ENCODE results near the gene FCHSD2.

FCHSD2 gene

DNA sequence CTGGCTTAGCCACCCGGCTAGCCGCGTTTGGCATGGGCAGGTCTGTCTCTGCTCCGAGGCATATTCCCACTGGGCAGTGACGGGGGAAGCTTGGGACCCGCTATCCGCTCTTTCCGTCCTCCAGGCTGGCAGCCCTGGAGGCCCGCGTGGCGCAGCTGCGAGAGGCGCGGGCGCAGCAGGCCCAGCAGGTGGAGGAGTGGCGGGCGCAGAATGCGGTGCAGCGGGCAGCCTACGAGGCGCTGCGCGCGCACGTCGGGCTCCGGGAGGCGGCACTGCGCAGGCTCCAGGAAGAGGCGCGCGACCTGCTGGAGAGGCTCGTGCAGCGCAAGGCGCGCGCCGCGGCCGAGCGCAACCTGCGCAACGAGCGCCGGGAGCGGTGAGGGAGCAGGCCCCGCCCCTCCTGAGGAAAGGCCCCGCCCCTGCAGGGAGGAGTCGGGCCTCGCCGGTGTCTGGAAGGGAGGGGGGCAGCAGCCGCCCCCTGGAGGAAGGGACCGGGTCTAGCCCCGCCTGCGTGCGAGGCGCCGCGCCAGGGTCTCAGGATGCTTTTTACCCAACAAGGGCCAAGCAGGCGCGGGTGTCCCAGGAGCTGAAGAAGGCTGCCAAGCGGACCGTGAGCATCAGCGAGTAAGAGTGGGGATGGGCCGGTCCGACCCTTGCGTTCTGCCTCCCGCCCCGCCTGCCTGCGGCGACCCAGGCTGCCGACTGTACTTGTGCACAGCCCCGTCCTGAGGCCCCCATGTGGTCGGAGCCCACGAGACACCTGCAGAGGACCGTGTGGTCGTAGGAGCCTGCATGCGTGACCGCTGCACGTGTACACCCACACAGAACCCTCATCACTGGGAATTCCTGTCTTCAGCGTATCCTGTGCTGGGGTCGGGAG lies 320.0 kb downstream of the FCHSD2 start:
- H3K4me3 ChIP-seq (ENCODE audit: extremely low read depth, insufficient read depth, low read length, poor library complexity, severe bottlenecking) = peak overlapping the region; percentile 40
- 1 to 3% methylated on average over 55 to 64 of the region's 82 CpGs for WGBS, 2 experiments (ENCODE audit: insufficient coverage in 2 of 2)
- no peak overlapping the region for H3K27ac ChIP-seq (ENCODE audit: low read depth, low read length, severe bottlenecking)
- H3K36me3 ChIP-seq (ENCODE audit: control insufficient read depth, insufficient read depth, low read length) = peaks cover 3% of the 10 kb centered on the region
- no peaks in the 10 kb centered on the region for H3K9me3 ChIP-seq (ENCODE audit: control insufficient read depth, low read length)
- H3K4me1 ChIP-seq (ENCODE audit: control insufficient read depth, insufficient read depth, low read length, poor library complexity, severe bottlenecking) = peaks cover 12% of the 10 kb centered on the region

DNA sequence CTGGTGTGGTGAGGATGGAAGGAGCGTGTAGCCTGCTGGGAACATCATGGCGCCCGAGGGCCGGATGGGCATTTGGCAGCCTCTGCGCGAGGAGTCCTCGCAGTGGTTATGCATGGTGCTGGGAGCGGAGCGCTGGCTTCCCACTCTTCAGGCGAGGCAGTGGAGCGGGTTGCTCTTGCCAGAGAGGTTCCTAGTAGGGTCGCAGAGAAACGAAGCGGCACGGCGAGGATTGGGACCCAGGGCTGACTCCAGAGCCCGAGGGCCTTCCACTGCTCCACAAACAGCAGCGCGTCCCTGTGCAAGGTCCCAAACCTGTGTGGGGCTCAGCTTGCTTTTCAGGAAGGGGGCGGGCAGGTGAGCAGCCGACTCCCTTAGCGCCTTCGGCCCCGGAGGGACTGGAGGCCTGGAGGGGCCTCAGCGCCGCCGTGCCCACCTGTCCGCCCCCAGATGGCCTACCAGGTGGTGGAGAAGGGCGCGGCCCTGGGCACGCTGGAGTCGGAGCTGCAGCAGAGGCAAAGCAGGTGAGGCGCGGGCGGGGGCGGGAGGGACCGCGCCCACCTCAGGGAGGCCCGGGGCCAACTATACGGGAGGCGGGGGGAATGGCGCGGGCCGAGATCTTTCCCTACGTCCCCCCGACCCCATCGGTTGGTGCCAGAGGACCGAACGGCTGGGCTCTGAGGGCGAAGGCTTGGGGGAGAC lies 320.7 kb downstream of the FCHSD2 start:
- Histone ChIP-seq H3K4me3 (ENCODE audit: extremely low read depth, insufficient read depth, low read length, poor library complexity, severe bottlenecking) (peak overlapping the region; percentile 40), H3K4me1 (ENCODE audit: control insufficient read depth, insufficient read depth, low read length, poor library complexity, severe bottlenecking) (peaks cover 14% of the 10 kb centered on the region), H3K27ac (ENCODE audit: low read depth, low read length, severe bottlenecking) (no peak overlapping the region), H3K9me3 (ENCODE audit: control insufficient read depth, low read length) (no peaks in the 10 kb centered on the region), H3K36me3 (ENCODE audit: control insufficient read depth, insufficient read depth, low read length) (peaks cover 3% of the 10 kb centered on the region)
- 63 to 69% methylated on average over 32 to 36 of the region's 50 CpGs for WGBS, 2 experiments (ENCODE audit: insufficient coverage in 2 of 2)

DNA sequence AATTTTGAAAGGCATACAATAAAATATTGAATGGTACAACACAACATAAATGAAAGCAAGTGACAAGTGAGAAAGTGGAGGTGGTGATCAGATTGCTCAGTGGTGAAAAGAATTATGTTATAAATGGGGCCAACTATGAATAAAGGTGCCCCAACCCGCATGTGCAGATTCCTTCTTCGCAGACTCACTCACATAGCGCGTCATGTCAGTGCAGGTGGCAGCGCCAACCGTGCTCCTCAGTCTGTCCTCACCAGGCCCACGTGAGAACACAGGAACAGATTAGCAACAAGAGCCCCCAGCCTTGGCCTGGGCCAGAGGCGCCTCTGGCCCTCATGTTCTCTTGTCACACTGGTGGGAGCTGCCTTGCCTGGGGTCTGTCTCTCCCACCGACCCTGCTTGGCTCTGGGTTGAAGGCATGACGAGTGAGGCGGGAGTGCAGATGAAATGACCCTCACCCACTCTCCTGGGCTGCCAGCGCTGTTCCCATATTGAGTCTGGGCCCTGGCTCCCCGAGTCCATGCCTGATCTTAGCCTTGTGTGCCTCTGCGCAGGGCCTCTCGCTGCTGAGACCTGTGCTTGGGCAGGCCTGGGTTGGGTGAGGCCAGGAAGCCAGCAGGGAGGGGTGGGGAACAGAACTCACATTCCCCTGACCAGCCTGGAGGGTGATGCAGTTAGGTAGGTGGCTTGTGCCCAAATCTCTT lies 321.5 kb downstream of the FCHSD2 start:
- no peak overlapping the region for H3K27ac ChIP-seq (ENCODE audit: low read depth, low read length, severe bottlenecking)
- H3K4me1 ChIP-seq (ENCODE audit: control insufficient read depth, insufficient read depth, low read length, poor library complexity, severe bottlenecking) = peaks cover 20% of the 10 kb centered on the region
- no peaks in the 10 kb centered on the region for H3K9me3 ChIP-seq (ENCODE audit: control insufficient read depth, low read length)
- 94 to 97% methylated on average over 12 to 14 of the region's 15 CpGs for WGBS, 2 experiments (ENCODE audit: insufficient coverage in 2 of 2)
- peaks cover 3% of the 10 kb centered on the region for H3K36me3 ChIP-seq (ENCODE audit: control insufficient read depth, insufficient read depth, low read length)
- no peak overlapping the region for H3K4me3 ChIP-seq (ENCODE audit: extremely low read depth, insufficient read depth, low read length, poor library complexity, severe bottlenecking)

DNA sequence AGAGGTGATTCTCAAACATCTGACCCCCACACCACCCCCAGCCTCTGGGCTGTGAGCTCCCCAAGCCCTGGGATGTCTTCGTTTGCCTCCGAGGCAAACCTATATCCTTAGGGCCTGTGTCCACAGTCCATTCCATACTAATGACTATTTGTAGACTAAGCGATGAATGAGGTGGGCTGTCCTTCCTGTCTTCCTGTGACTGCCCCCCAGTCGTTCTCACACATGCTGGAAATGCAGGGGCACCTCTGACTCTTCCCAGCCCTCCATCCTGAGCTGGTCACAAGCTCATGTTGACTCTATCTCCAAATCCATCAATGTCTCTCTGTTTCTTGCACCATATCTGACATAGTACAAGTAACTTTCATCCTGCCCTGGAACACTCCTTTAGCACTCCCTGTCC lies 323.1 kb downstream of the FCHSD2 start:
- Histone ChIP-seq H3K4me1 (ENCODE audit: control insufficient read depth, insufficient read depth, low read length, poor library complexity, severe bottlenecking) (peaks cover 28% of the 10 kb centered on the region), H3K36me3 (ENCODE audit: control insufficient read depth, insufficient read depth, low read length) (peaks cover 3% of the 10 kb centered on the region), H3K4me3 (ENCODE audit: extremely low read depth, insufficient read depth, low read length, poor library complexity, severe bottlenecking) (no peak overlapping the region), H3K9me3 (ENCODE audit: control insufficient read depth, low read length) (no peaks in the 10 kb centered on the region), H3K27ac (ENCODE audit: low read depth, low read length, severe bottlenecking) (no peak overlapping the region)
- WGBS, 2 experiments (ENCODE audit: insufficient coverage in 2 of 2) = 82 to 83% methylated on average over 2 to 4 of the region's 4 CpGs

DNA sequence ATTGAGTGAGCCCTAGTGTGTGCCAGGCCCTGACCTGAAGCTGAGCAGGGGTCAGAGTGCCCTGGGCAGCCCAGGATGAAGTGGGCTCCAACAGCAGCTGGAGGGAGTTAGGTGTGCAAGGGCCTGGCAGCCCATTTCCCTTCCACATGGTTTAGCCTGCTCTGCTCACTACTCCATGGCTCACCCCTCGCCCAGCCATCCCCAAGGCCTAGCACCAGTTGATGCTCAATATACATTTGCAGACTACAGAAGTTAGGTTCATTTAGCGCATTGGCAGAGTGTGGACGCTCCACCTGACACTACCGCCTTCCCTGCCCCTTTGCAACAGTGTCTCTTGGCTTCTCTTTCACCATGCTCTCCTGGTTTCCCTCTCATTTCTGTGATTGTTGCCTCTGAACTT lies 324.2 kb downstream of the FCHSD2 start:
- Histone ChIP-seq H3K27ac (ENCODE audit: low read depth, low read length, severe bottlenecking) (no peak overlapping the region), H3K4me3 (ENCODE audit: extremely low read depth, insufficient read depth, low read length, poor library complexity, severe bottlenecking) (no peak overlapping the region), H3K4me1 (ENCODE audit: control insufficient read depth, insufficient read depth, low read length, poor library complexity, severe bottlenecking) (peaks cover 34% of the 10 kb centered on the region), H3K9me3 (ENCODE audit: control insufficient read depth, low read length) (no peaks in the 10 kb centered on the region), H3K36me3 (ENCODE audit: control insufficient read depth, insufficient read depth, low read length) (peaks cover 3% of the 10 kb centered on the region)
- WGBS, 2 experiments (ENCODE audit: insufficient coverage in 2 of 2) = 98 to 99% methylated on average over 4 of the region's 4 CpGs

DNA sequence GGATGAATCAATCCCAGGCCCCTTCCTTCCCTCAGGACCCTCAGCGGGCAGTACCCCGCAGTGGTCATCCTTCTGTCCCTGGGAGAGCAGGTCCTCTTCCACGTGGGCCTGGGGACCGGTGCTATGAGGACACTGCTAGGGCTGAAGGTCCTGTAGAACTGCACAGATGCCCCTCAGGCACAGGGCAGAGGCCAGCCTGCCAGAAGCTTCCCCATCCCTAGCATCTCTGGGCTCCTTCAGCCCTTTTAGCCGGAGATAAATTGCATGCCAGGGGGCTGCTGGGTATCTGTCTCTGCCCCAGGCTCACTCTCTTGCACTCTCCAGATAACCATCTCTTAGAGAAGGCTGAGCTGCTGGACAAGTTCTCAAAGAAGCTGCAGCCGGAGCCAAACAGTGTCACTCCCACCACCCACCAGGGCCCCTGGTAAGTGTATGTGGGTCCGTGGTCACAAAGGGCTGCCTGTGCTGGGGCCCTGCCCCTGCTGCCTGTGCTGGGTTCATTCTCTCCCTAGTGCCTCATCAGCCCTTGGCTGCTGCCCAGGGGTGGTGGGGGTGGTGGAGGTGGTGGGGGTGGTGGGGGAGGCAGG lies 325.6 kb downstream of the FCHSD2 start:
- Histone ChIP-seq H3K4me3 (ENCODE audit: extremely low read depth, insufficient read depth, low read length, poor library complexity, severe bottlenecking) (no peak overlapping the region), H3K9me3 (ENCODE audit: control insufficient read depth, low read length) (no peaks in the 10 kb centered on the region), H3K36me3 (ENCODE audit: control insufficient read depth, insufficient read depth, low read length) (peaks cover 3% of the 10 kb centered on the region), H3K27ac (ENCODE audit: low read depth, low read length, severe bottlenecking) (no peak overlapping the region), H3K4me1 (ENCODE audit: control insufficient read depth, insufficient read depth, low read length, poor library complexity, severe bottlenecking) (peaks cover 31% of the 10 kb centered on the region)
- WGBS, 2 experiments (ENCODE audit: insufficient coverage in 2 of 2) = 89 to 95% methylated on average over 5 of the region's 7 CpGs

DNA sequence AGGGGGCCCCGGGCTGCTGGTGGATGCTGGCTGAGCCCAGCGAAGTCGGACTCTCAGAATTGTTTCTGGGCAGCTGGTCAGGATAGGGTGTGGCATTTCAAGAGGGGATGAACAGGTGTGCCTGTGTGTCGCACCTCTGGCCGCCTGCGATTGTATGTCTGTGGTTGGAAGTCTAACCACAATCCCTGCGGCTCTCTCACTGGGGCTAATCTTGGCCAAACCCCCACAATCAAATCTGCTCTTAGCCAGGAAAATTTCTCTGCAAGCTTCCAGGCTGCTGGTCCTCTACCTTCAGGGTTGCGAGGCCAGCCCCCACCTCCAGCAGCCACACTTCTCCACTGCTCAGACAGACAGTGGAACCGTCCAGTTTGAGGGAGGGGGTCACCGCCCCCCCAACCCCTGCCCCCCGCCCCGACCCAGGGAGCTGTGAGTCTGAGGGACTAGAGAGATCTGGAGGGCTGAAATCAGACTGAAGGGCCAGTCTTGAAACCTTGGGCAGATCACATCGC lies 327.0 kb downstream of the FCHSD2 start:
- peaks cover 6% of the 10 kb centered on the region for H3K36me3 ChIP-seq (ENCODE audit: control insufficient read depth, insufficient read depth, low read length)
- H3K9me3 ChIP-seq (ENCODE audit: control insufficient read depth, low read length) = no peaks in the 10 kb centered on the region
- 35 to 54% methylated on average over 7 to 9 of the region's 13 CpGs for WGBS, 2 experiments (ENCODE audit: insufficient coverage in 2 of 2)
- H3K4me3 ChIP-seq (ENCODE audit: extremely low read depth, insufficient read depth, low read length, poor library complexity, severe bottlenecking) = peak overlapping the region; percentile 54
- H3K4me1 ChIP-seq (ENCODE audit: control insufficient read depth, insufficient read depth, low read length, poor library complexity, severe bottlenecking) = peaks cover 31% of the 10 kb centered on the region
- H3K27ac ChIP-seq (ENCODE audit: low read depth, low read length, severe bottlenecking) = peak overlapping the region; percentile 87

DNA sequence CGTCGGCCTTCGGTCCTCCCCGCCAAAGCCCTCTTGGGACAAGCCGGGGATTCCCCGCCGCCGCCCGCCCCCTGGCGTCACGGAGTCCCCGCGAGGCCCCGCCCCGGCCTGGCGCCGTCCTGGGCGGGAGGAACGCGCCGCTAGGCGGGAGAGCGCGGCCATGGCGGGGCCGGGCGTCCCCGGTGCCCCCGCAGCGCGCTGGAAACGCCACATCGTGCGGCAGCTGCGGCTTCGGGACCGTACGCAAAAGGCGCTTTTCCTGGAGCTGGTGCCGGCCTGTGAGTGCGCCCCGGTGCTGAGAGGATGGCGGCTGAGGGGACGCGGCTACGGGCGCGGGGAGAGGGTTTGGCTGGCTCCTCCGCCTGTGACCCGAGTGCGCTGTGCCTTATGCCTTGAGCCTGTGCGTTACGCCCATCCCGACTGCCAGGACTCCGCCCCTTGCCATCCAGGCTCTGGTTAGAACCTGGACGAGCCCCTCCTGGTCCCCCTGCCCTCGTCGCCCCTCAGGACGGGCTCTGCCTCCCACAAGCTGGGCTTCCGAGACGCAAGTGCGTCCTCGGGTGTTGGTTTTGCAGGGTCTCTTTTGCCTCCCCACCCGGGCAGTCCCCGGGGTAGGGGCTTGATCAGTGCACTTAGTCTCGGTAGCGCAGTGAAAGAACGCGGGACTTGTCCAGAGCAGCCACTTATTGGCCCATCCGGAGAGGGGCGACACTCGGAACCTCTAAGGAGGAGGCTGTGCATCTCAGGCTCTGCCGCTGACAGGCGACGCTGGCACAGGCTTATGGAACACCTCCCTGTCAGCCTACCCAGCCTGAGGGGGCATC lies 327.6 kb downstream of the FCHSD2 start, which contains the start of gene ATG16L2:
Gene ATG16L2 (plus strand): TSS at position 126 of the 824 bp plus-strand sequence. CDS start 35 bp downstream, at position 161.
- WGBS, 2 experiments (ENCODE audit: insufficient coverage in 2 of 2) = 0% methylated on average over 56 to 74 of the region's 75 CpGs
- peak within 1 kb of the TSS; percentile 87 for H3K27ac ChIP-seq (ENCODE audit: low read depth, low read length, severe bottlenecking)
- peaks cover 30% of the 10 kb centered on the region for H3K4me1 ChIP-seq (ENCODE audit: control insufficient read depth, insufficient read depth, low read length, poor library complexity, severe bottlenecking)
- no peaks in the 10 kb centered on the region for H3K9me3 ChIP-seq (ENCODE audit: control insufficient read depth, low read length)
- H3K36me3 ChIP-seq (ENCODE audit: control insufficient read depth, insufficient read depth, low read length) = peaks cover 6% of the 10 kb centered on the region
- peak within 1 kb of the TSS; percentile 54 for H3K4me3 ChIP-seq (ENCODE audit: extremely low read depth, insufficient read depth, low read length, poor library complexity, severe bottlenecking)

DNA sequence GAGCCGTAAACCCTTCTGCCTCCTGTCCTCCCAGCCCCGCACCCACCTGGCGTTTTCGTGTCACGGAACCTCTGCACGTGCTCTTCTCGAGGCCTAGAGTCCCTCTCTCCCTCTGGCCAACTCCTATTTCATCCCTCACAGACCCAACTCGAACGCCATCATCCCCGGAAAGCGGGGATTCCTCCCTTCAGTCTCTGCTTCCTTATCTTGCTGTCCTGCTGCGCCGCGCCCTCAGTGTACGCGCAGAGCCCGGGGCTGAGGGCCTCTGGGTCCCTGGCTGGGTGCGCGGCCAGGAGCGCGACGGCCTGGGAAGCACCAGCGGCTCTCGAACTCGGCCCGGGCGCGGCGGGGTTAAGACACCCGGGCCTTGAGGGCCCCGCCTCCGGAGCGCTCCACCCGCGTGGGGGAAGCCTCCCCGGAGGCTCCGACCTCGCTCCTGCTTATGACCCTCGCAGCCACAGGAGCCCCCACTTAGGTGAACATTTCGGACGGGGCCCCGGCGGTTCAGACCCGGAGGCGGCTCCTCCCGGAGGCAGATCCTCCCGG lies 328.3 kb downstream of the FCHSD2 start:
- WGBS, 2 experiments (ENCODE audit: insufficient coverage in 2 of 2) = 3 to 4% methylated on average over 46 to 47 of the region's 47 CpGs
- Histone ChIP-seq H3K4me3 (ENCODE audit: extremely low read depth, insufficient read depth, low read length, poor library complexity, severe bottlenecking) (peak overlapping the region; percentile 54), H3K36me3 (ENCODE audit: control insufficient read depth, insufficient read depth, low read length) (peaks cover 6% of the 10 kb centered on the region), H3K4me1 (ENCODE audit: control insufficient read depth, insufficient read depth, low read length, poor library complexity, severe bottlenecking) (peaks cover 24% of the 10 kb centered on the region), H3K9me3 (ENCODE audit: control insufficient read depth, low read length) (no peaks in the 10 kb centered on the region), H3K27ac (ENCODE audit: low read depth, low read length, severe bottlenecking) (peak overlapping the region; percentile 87)
